PFSK-1 (cell line): Measurements from ENCODE around the gene DCAKD.
A peak's percentile ranks its signal among the peaks of the same experiment; 100 is the strongest.

Source experiments
- FOXP2 ChIP-seq: optimal IDR thresholded peaks from 2 replicates; pipeline ENCODE3; 2011; ENCODE audit warnings: borderline replicate concordance, control low read depth, inconsistent platforms; ENCODE audit not compliant: insufficient read depth; ENCODE audit errors: extremely low read length, extremely low read depth
- POLR2AphosphoS5 ChIP-seq: IDR thresholded peaks from 2 replicates; pipeline ENCODE4 v1.6.1; 2012; ENCODE audit warnings: low read depth, mild to moderate bottlenecking, control low read depth, low read length, moderate library complexity
- REST ChIP-seq, 2 experiments: IDR thresholded peaks; 2 replicates each; pipeline versions ENCODE4 v1.6.1 to v1.8.0; 2011 to 2012; ENCODE audit warnings: low read depth in 2 of 2, low read length in 2 of 2, control low read depth in 1 of 2, inconsistent platforms in 1 of 2, mild to moderate bottlenecking in 1 of 2, moderate library complexity in 1 of 2; ENCODE audit not compliant: insufficient read depth in 1 of 2
- SIN3A ChIP-seq: IDR thresholded peaks from 2 replicates; pipeline ENCODE4 v1.6.1; 2012; ENCODE audit warnings: mild to moderate bottlenecking, low read length, moderate library complexity, borderline replicate concordance; ENCODE audit not compliant: insufficient read depth
- TAF1 ChIP-seq: IDR thresholded peaks from 2 replicates; pipeline ENCODE4 v1.6.1; 2012; ENCODE audit warnings: low read length, control low read depth, borderline replicate concordance; ENCODE audit not compliant: insufficient read depth

The DCAKD gene

GRCh38 chr17:45032174-45032541, 19.3 kb downstream of the DCAKD start:
- TF ChIP-seq FOXP2: no peak

GRCh38 chr17:45031231-45032173, 19.9 kb downstream of the DCAKD start:
- TF ChIP-seq POLR2AphosphoS5: no peak
- peak in 1 of 2 experiments; percentile 38; a peak in 1 of 4 replicates for TF ChIP-seq REST (IDR thresholded peaks at IDR 0.05; ENCODE audit: insufficient read depth in 1 of 2, low read depth in 2 of 2, low read length in 2 of 2)
- peak; percentile 96 for TF ChIP-seq SIN3A

GRCh38 chr17:45030733-45031132, 20.7 kb downstream of the DCAKD start:
- TF ChIP-seq POLR2AphosphoS5: no peak
- TF ChIP-seq REST (IDR thresholded peaks at IDR 0.05; ENCODE audit: insufficient read depth in 1 of 2, low read depth in 2 of 2, low read length in 2 of 2): no peak
- no peak for TF ChIP-seq SIN3A
- TF ChIP-seq TAF1: no peak
- TF ChIP-seq FOXP2: no peak

GRCh38 chr17:45029758-45030423, 21.5 kb downstream of the DCAKD start:
- TF ChIP-seq TAF1 (no peak), SIN3A (no peak), REST (IDR thresholded peaks at IDR 0.05; ENCODE audit: insufficient read depth in 1 of 2, low read depth in 2 of 2, low read length in 2 of 2) (no peak), POLR2AphosphoS5 (no peak), FOXP2 (no peak)

GRCh38 chr17:45029096-45029495, 22.3 kb downstream of the DCAKD start:
- TF ChIP-seq SIN3A: no peak
- TF ChIP-seq FOXP2: no peak
- TF ChIP-seq TAF1: no peak
- TF ChIP-seq REST (IDR thresholded peaks at IDR 0.05; ENCODE audit: insufficient read depth in 1 of 2, low read depth in 2 of 2, low read length in 2 of 2): no peak
- no peak for TF ChIP-seq POLR2AphosphoS5
